Activated CD4-positive, CD25-positive, alpha-beta regulatory T cell treated with anti-CD3 and anti-CD28 coated beads, Interleukin-2, amount 50 U/mL, for 72 hours (primary cell): ENCODE results near the gene TMEM116.
"Not testable (repeated sequence)": the region's sequence is repeated elsewhere in the genome, so short reads cannot be mapped to it uniquely, and the experiment has no call there.

Experiments
- DNase-seq: peaks from one replicate; pipeline ENCODE4 v3.0.0; 2021

Gene TMEM116

DNA sequence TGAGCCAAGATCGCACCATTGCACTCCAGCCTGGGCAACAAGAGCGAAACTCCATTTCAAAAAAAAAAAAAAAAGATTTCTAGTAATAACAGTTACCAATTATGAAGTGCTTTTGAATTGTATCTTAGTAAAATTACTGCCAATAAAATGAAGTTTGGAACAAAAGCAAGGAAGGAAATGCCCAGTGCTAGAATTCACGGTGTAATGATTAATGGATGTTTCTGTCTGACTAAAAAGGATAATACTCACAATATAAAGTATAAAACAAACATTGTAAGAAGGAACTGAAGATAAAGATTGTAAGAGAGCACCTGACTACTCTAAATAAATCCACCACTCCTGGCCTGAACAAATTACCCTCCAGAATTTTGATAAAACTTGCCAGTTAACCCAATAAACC, 4.0 kb downstream of the TMEM116 start:
- DNase-seq = no peak

DNA sequence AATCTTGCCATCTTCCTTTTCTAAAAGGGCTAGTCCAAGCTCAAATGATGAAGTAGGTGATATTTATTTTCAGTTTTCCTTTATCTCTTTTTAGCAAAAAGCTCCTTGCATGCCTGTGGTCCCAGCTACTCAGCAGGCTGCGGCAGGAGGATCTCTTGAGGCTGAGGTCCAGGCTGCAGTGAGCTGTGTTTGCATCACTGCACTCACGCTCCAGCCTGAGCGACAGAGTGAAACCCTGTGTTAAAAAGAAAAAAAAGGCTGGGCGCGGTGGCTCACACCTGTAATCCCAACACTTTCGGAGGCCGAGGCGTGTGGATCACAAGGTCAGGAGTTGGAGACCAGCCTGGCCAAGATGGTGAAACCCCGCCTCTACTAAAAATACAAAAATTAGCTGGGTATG, 5.0 kb downstream of the TMEM116 start:
- DNase-seq = no peak

DNA sequence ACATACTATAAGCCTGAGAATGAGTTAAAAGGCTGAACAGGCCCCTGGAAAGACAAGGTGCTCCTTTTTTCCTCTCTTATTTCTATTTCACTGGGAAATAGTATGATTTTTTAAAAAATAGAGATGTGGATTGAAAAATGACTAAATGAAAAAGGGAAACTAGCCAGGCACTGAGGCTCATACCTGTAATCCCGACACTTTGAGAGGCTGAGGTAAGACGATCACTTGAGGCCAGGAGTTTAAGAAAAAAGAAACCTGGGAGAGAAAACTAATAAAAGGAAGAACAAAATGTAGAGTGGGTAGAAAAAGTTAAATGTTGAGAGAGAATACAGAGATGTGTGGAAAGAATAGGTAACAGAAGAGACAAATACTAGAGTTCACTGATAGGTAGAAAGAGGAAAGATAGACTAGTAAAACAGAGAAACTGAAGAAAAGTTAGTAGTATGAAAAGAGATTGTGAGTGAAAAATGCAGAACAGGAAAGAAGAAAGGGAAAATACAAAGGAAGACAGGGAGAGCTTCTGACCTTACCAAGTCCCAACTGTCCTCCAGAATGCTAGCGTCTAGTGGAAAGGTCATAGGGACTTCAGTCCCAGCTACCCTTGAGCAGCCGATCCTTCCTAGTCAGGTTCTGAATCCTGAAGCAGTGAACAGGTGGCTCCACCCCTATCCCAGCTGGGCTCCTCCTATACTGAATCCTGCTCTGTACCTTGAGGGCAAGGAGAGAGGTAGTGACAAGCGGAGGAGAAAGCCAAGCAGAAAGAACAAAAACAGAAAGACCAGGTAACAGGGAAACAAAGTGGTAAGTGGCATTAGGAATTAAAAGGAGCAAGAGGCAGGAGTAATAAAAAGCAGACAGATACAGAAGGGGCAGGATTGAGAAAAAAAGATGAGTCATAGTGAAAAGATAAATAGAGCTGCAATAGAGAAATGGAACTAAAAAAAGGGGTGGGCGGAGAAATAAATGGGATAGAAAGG, 7.3 kb downstream of the TMEM116 start:
- DNase-seq = no peak

DNA sequence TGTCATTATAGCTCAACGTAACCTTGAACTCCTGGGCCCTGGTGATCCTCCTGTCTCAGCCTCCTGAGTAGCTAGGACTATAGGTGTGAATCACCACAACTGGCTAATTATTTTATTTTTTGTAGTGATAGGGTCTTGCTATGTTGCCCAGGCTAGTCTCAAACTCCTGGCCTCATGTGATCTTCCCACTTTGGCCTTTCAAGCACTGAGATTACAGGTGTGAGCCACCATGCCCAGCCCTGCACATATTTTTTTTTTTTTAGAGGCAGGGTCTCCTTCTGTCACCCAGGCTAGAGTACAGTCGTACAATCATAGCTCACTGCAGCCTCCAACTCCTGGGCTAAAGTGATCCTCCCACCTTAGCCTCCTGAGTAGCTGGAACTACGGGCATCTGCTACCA, 8.9 kb downstream of the TMEM116 start:
- no peak for DNase-seq

DNA sequence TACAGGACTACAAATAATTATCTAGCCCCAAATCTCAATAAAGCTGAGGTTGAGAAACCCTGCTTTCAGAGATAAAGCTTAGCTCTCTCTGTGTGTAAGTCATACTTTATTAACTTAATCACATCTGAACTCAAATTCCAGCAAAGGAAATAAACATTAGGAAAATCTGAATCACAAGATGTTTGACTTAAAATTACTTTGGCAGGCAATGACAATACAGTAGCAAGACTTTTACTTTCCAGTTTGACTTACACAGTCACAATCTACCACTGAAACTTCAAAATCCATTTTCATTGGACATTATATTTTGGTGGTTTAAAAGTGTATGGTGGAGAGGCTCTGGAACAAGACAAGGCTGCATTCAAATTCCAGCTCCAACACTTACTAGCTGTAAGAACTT, 11.4 kb downstream of the TMEM116 start:
- DNase-seq = no peak

DNA sequence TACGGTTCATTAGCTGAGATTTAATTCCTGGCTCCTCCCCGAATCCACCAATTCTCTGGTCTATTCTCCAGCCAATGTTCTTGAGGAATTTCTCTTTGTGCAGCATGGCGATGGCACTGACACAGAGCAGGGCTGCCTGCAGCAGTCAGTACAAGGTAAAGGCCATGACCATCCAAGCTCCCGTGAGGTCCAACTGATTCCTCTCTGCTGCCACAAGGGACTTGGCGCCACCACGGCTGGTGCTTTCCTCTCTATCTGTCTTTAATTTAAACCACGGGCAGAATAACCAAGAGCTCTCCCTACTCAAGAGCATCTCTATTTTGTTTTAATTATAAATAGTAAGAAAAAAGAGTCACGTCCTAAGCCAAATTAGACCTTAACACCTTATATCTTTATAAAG, 12.1 kb downstream of the TMEM116 start:
- no peak for DNase-seq

DNA sequence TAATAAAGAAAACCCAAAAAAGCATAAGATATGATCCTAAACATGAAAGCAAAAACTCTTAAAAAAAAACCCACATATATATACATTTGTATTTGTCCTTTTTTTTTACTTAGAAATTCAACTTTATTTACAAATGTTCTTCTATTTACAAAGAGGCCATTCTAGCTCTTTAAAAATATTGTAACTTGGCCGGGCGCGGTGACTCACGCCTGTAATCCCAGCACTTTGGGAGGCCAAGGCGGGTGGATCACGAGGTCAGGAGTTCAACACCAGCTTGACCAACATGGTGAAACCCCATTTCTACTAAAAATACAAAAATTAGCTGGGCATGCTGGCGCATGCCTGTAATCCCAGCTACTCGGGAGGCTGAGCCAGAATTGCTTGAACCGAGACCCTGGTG, 13.8 kb downstream of the TMEM116 start:
- DNase-seq = not testable (repeated sequence)

DNA sequence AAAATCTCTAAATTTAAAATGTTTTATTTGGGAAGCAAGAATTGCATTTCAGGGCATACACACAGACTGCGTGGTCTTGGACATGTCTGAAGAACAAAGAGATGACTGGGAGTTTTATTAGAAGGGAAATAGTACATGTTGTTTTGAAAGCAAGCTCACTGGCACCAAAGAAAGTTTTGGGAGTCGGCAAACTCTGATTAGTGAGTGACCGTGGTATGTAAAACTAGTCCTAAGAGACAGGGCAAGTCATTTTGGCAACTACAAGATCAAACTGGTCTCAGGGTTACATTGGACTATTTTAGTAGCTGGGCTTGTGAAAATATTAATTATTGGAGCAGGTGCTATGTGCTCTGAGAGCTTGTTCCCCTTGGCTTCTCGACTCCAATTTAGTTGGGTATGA, 14.9 kb downstream of the TMEM116 start:
- no peak for DNase-seq

DNA sequence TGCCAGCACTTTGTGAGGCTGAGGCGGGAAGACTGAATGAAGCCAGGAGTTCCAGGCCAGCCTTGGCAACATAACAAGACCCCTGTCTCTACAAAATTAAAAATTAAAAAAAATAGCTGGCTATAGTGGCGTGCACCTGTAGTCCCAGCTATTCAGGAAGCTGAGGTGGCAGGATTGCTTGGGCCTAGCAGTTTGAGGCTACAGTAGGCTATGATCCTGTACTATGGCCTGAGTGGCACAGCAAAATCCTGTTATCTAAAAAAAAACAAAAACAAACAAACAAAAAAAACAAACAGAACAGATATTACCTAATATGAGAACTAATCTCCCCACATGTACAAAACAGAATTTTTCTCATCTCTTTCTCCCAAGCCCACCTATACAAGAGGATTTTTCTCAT, 15.7 kb downstream of the TMEM116 start:
- DNase-seq = no peak

DNA sequence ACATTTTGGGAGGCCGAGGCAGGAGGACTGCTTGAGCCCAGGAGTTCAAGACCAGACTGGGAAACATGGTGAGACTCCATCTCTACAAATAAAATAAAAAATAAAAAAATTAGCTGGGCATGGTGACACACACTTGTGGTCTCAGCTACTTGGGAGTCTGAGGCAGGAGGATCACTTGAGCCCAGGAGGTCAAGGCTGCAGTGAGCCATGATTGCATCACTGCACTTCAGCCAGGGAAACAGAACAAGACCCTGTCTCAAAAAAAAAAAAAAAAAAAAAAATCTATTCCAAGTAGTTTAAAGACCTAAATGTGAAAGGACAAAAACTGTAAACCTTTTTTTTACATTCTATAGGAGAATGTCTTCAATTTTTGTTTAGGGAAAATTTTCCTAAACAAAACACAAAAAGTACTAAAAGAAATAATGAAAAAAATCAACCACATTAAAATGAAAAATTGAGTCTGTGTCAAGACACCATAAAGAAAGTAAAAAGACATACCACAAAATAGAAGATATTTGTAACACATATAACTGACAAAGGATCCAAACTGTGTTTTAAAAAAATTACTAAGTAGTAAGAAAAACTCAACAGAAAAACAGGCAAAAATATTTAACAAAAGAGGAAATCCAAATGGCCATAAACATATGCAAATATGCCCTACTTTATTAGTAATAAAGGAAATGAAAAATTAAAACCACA, 17.0 kb downstream of the TMEM116 start:
- DNase-seq = no peak

DNA sequence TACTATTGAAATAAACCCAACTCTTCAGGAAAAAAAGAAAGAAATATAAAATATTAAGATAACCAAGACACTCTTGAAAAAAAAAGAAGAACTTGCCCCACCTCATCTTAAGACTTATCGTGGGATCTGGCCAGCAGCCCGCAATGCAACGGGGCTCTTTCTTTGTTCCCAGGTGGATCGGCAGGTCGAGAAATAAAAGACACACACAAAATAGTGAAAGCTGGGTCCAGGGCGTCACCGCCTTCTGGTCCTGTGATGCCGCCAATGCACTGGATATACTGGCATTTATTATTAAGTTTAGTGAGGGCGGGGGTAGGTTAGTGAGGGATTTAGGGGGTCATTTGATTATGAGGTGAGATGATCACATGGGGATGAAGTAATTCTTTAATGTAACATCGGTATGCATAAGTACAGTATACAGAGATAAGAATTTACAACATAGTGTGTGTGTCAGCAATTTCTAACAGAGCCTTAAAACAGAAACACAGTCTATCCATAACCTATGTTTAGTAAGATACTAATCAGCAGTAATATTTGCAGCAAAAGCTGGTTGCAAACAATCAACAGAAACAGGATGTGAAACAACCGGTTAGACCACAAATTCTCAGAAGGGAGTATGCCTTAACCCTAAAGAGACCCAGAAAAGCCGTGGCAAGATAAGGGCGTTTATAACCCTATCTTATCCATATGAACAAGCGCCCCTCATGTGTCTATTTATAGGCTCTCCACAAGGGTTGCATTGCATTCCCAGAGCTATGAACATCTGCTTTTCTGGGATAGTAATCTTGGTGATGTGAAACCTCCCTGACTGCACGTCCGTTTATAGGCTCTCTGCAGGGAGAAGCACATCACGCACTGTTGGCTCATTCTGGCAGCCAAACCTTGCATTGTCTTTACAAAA, 18.5 kb downstream of the TMEM116 start:
- DNase-seq = not testable (repeated sequence)

DNA sequence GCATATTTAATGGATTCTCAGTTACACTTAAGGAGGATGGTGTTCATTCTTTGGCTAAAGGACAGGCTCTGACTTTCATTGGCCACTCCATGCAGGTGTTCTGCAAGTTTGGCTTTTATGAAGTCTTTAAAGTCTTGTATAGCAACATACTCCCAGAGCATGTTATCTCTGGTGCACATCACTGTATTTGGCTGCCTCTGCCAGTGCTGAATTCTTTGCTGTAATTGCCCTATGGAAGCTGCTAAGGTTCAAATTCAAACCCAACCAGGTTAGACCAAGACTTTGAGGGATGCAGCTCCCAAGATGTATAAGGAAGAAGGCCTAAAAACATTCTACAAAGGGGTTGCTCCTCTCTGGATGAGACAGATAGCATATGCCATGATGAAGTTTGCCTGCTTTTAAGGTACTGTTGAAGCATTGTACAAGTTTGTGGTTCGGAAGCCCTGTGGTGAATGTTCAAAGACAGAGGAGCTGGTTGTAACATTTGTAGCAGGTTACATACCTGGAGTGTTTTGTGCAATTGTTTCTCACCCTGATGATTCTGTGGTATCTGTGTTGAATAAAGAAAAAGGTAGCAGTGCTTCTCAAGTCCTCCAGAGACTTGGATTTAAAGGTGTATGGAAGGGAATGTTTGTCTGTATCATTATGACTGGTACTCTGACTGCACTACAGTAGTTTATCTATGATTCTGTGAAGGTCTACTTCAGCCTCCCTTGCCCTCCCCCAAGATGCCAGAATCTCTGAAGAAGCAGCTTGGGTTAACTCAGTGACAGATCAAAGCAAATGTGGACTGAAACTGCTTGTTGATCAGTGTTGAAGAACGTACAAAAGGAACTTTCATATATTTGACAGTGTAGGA, 19.4 kb downstream of the TMEM116 start:
- DNase-seq = no peak

DNA sequence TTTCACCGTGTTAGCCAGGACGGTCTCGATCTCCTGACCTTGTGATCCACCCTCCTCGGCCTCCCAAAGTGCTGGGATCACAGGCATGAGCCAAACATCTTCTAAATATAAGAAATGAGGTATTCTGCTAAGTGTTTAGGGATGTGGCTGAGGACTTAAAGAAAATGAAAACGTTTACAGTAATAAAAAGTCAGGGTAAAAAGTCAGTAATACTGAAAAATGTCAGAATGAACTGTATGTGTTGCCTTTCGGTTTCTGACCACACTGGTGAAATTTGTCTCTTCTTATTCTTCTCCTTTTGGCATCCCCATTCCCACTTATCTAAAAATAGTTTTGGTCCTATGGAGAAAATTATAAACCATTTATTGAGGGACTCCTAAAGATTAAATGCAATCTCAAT, 20.5 kb downstream of the TMEM116 start:
- no peak for DNase-seq

DNA sequence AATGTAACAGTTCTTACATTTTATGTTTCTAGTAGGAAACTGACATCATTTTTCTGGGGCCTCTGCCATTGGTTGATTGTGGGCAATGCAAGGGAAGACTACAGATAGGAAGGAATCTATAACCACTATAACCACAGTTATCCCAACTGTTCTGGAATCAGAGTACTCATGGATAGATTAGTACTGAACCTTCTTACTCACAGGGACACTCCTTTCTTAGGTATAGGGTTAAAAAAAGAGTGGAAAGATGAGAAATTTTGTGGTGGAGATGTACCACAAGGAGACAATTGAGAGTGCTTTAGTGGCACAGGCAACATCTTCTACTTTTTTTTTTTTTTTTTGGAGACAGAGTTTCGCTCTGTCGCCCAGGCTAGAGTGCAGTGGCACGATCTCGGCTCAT, 21.0 kb downstream of the TMEM116 start:
- DNase-seq = no peak

DNA sequence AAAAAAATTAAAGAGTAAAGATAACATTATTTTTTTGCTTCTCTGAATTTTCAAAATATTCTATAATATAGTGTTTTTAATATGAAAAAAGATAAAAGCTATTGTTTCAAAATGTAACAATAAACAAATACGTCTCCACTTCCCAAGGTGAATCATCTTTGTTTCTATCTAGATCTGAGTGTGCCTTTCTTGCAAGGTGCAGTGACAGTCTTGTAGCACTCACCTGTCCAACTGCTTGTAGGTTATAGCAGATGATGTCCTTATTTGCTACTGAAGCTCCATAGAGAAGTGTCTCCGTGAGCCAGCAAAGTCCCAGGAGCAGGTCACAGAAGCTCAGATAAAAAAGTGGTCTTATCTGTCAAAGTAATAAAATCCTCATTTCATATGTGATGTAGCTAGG, 21.4 kb downstream of the TMEM116 start:
- no peak for DNase-seq

DNA sequence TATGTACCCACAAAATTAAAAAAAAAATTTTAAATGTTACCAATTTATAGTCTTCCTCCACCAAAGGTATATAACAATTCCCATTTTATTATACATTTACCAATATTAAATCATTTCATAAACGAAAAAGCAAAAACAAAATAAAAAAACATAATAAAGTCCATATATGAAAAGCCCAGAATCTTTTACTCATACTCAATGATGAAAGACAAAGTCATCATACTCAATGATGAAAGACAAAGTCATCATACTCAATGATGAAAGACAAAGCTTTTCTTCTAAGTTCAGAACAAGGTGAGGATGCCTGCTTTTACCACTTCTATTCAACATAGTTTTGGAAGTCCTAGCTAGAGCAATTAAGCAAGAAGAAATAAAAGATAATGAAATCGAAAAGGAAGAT, 28.1 kb downstream of the TMEM116 start:
- DNase-seq = no peak

DNA sequence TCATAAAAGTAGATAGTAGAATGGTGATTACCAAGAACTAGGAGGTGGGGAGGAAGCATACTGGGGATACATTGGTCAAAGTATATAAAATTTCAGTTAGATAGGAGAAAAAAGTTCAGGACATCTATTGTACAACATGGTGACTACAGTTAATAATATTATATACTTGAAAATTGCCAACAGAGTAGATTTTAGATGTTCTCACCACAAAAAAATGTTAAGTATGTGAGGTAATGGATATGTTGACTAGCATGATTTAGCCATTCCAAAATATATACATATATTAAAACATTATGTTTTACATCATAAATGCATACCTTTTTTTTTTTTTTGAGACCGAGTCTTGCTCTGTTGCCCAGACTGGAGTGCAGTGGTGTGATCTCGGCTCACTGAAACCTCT, 31.0 kb downstream of the TMEM116 start:
- no peak for DNase-seq

DNA sequence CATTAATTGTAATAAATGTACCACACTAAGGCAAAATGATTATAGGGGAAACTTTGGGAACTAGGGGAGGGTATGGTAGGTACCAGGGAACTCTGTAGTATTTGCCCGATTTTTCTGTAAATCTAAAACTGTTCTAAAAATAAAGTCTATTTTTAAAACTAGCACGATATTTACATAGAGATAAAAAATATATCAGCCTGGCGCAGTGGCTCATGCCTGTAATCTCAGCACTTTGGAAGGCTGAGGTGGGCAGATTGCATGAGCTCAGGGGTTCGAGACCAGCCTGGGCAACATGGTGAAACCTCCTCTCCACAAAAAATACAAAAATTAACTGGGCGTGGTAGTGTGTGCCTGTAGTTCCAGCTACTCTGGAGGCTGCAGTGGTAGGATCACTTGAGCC, 32.4 kb downstream of the TMEM116 start:
- DNase-seq = no peak

DNA sequence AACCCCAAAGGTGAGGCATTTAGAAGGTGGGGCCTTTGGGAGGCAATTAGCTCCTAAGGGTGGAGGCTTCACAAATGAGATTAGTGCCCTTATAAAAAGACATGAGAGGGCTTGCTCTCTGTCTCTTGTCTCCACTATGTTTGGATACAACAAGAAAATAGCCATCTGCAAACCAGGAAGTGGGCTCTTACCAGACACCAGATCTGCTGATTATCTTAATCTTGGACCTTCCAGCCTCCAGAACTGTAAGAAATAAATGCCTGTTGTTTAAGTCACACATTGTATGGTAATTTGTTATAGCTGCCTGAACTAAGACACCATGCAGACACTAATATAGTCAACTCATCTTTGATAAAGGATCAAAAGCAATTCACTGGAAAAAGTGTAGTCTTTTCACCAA, 34.4 kb downstream of the TMEM116 start:
- no peak for DNase-seq

DNA sequence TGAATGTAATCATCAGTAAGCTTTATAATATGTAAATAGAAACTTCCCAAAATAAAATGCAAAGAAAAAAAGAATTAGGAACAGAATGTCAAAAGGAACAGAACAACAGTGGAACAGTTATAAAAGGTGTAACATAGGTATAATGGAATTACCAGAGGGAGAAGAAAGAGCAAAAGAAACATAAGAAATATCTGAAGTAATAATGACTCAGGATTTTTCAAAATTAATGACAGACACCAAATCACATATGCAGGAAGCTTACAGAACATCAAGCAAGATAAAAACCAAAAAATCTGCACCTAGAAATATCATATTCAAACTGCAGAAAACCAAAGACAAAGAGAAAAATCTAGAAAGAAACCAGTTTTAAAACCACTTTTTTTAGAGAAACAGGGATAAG, 36.1 kb downstream of the TMEM116 start:
- no peak for DNase-seq

DNA sequence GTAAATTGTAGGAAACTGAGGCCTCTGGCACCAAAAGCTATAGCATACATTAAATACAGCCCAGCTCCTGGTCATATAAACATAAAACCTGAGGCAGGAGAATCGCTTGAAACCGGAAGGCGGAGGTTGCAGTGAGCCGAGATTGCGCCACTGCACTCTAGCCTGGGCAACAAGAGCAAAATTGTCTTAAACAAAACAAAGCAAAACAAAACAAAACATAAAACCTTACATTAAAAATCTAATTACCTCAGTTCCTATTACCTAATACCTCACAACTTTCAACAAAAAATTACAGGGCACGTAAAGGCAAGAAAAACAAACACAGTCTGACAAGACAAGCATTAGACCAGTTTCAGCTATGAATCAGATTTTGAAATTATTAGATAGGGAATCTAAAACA, 36.7 kb downstream of the TMEM116 start:
- DNase-seq = no peak
